HepG2 (cell line): ENCODE measurements around the gene UBE2J1. TPM values are rescaled to one million over a fixed set of nuclear protein-coding genes. Genes with fewer than 3 reads are reported as not detected.
A peak's percentile ranks its signal among the peaks of the same experiment; 100 is the strongest.

Source experiments
- ATM ChIP-seq: fragments of 450-650 bp; IDR thresholded peaks from 2 replicates; pipeline ENCODE4 v1.7.1; 2017; ENCODE audit warnings: mild to moderate bottlenecking, borderline replicate concordance
- DZIP1 ChIP-seq: sonication (generic); formaldehyde crosslinking; IDR thresholded peaks from 2 replicates; pipeline ENCODE4 v1.5.0; 2020; ENCODE audit warnings: mild to moderate bottlenecking, missing genetic modification reagents
- ELF3 ChIP-seq: IDR thresholded peaks from 2 replicates; pipeline ENCODE4 v1.6.1; 2016; ENCODE audit warnings: missing genetic modification reagents, missing compliant biosample characterization
- GATAD1 ChIP-seq: IDR thresholded peaks from 2 replicates; pipeline ENCODE4 v1.6.1; 2016; ENCODE audit warnings: missing genetic modification reagents, missing compliant biosample characterization
- HMG20A ChIP-seq: IDR thresholded peaks from 2 replicates; pipeline ENCODE4 v1.6.1; 2016; ENCODE audit warnings: borderline replicate concordance
- HMG20B ChIP-seq: conservative IDR thresholded peaks from 2 replicates; pipeline ENCODE4 v1.6.1; 2016; ENCODE audit warnings: missing genetic modification reagents, missing compliant biosample characterization
- HNRNPL ChIP-seq: fragments of 200-400 bp; formaldehyde crosslinking; IDR thresholded peaks from 2 replicates; pipeline ENCODE4 v1.6.1; 2017; ENCODE audit warnings: mild to moderate bottlenecking, low read depth, low read length
- KAT8 ChIP-seq: IDR thresholded peaks from 2 replicates; pipeline ENCODE4 v1.6.1; 2016; ENCODE audit warnings: missing genetic modification reagents, missing compliant biosample characterization
- NFKB2 ChIP-seq: sonication (generic); formaldehyde crosslinking; IDR thresholded peaks from 2 replicates; pipeline ENCODE4 v1.4.0; 2020; ENCODE audit warnings: missing genetic modification reagents, borderline replicate concordance
- PAX8 ChIP-seq: sonication (generic); formaldehyde crosslinking; IDR thresholded peaks from 2 replicates; pipeline ENCODE4 v1.8.0; 2022; ENCODE audit warnings: mild to moderate bottlenecking, missing genetic modification reagents, borderline replicate concordance
- RAD21 ChIP-seq: fragments of 450-650 bp; formaldehyde crosslinking; IDR thresholded peaks from 2 replicates; pipeline ENCODE4 v1.5.0; 2020; ENCODE audit warnings: mild to moderate bottlenecking
- SIX4 ChIP-seq: sonication (generic); formaldehyde crosslinking; IDR thresholded peaks from 2 replicates; pipeline ENCODE4 v1.4.0; 2020; ENCODE audit warnings: missing genetic modification reagents
- SMAD9 ChIP-seq: sonication (generic); formaldehyde crosslinking; IDR thresholded peaks from 2 replicates; pipeline ENCODE4 v1.5.1; 2020; ENCODE audit warnings: mild to moderate bottlenecking, missing genetic modification reagents
- U2AF1 ChIP-seq: fragments of 200-400 bp; formaldehyde crosslinking; optimal IDR thresholded peaks from 2 replicates; pipeline ENCODE3; 2017; ENCODE audit warnings: mild to moderate bottlenecking, low read depth, low read length
- ZMYM4 ChIP-seq: sonication (generic); formaldehyde crosslinking; IDR thresholded peaks from 2 replicates; pipeline ENCODE4 v1.8.1; 2023; ENCODE audit warnings: mild to moderate bottlenecking, missing genetic modification reagents
- ZNF567 ChIP-seq: sonication (generic); formaldehyde crosslinking; IDR thresholded peaks from 2 replicates; pipeline ENCODE4 v1.8.1; 2023; ENCODE audit warnings: mild to moderate bottlenecking, missing genetic modification reagents, borderline replicate concordance
- ZNF616 ChIP-seq: sonication (generic); formaldehyde crosslinking; IDR thresholded peaks from 2 replicates; pipeline ENCODE4 v1.5.0; 2020; ENCODE audit warnings: low read depth, mild to moderate bottlenecking, missing genetic modification reagents
- ZNF691 ChIP-seq: sonication (generic); formaldehyde crosslinking; IDR thresholded peaks from 2 replicates; pipeline ENCODE4 v1.4.0; 2020; ENCODE audit warnings: missing genetic modification reagents, low read depth, mild to moderate bottlenecking, borderline replicate concordance
- polyA plus RNA-seq, 8 experiments: library from polyadenylated mRNA; depleted of rRNA in 3 of 8; stranded (reverse) in 7 of 8; unstranded in 1 of 8; fragments of >200 nt; fragmentation: Illumina TruSeq in 4 of 8; extraction: Trizol in 4 of 8; gene quantifications; 2 replicates each; pipeline versions ENCODE4 v1.2.1 to v1.2.3, GENCODE V29; 2011 to 2016; ENCODE audit warnings: low read depth in 4 of 8, missing spikeins in 1 of 8, mixed read lengths in 1 of 8; ENCODE audit not compliant: insufficient read depth in 1 of 8
- total RNA-seq, 5 experiments: library from RNA; depleted of rRNA; stranded (reverse); fragments of >200 nt; fragmentation: Illumina TruSeq; extraction: Trizol; gene quantifications; 2 replicates each; pipeline ENCODE4 v1.2.3, GENCODE V29; 2016; ENCODE audit warnings: low read depth in 1 of 5
- TF ChIP-seq, protein P1 (sequence below): sonication (generic); formaldehyde crosslinking; IDR thresholded peaks from 2 replicates; pipeline ENCODE4 v1.4.0; 2020; ENCODE audit warnings: low read depth, missing genetic modification reagents
- TF ChIP-seq, protein P2 (sequence below): sonication (generic); formaldehyde crosslinking; IDR thresholded peaks from 2 replicates; pipeline ENCODE4 v1.4.0; 2020; ENCODE audit warnings: missing genetic modification reagents, mild to moderate bottlenecking, borderline replicate concordance

The UBE2J1 gene
- total and polyA plus RNA-seq, 2 of the 13 experiments (the other 11 are each of a cell fraction or from before 2014, with no cell fraction given), result 19.3 to 24.6 TPM

DNA sequence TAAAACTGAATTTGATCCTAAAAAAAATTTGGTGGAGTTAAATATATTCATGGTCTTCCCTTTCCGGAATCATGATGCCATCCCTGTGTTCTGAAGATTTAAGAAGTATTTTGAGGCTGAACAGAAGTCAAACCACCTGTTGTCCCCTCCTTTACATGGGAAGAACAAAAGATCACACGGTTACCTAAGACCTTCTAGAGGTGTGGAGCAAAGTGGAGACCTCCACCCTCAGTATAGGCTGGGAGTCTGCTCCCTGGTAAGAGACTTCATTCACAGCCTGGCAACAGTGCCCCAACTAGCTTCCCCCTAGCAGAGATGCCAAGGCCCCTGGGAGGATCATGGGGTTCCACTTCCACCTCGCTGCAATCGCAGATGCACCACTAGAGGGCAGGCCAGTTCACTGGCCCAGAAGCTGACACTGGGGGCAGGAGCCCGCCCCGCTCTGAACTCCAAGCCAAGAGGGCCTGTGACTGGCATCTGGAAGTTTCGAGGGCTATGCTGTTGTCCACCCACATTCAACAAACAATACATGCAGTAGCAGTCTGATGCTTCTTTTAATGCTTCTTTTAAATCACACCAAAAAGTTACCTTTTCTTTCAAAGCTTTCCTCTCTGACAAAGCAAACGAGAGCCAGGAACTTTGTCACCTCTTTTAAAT is 19.5 kb upstream of the UBE2J1 start (continued):
- TF ChIP-seq DZIP1 (CRISPR knock-in tag) (no peak), NFKB2 (peak; percentile 55; the same call in 1 of the 2 replicates), U2AF1 (no peak), ELF3 (CRISPR knock-in tag) (0 out of 2 replicates have a peak, but pooled peaks have one; percentile 16), GATAD1 (CRISPR knock-in tag) (no peak), RAD21 (CRISPR knock-in tag) (0 out of 2 replicates have a peak, but pooled peaks have one; percentile 27), SMAD9 (CRISPR knock-in tag) (no peak), PAX8 (CRISPR knock-in tag) (no peak), ZMYM4 (CRISPR knock-in tag) (peak; percentile 40), SIX4 (CRISPR knock-in tag) (no peak), KAT8 (CRISPR knock-in tag) (0 out of 2 replicates have a peak, but pooled peaks have one; percentile 37), HNRNPL (0 out of 2 replicates have a peak, but pooled peaks have one; percentile 30), ATM (no peak), ZNF567 (CRISPR knock-in tag) (no peak), HMG20A (CRISPR knock-in tag) (0 out of 2 replicates have a peak, but pooled peaks have one; percentile 11), ZNF616 (CRISPR knock-in tag) (no peak), HMG20B (CRISPR knock-in tag) (no peak), ZNF691 (CRISPR knock-in tag) (no peak)
- TF ChIP-seq, protein P1, sequence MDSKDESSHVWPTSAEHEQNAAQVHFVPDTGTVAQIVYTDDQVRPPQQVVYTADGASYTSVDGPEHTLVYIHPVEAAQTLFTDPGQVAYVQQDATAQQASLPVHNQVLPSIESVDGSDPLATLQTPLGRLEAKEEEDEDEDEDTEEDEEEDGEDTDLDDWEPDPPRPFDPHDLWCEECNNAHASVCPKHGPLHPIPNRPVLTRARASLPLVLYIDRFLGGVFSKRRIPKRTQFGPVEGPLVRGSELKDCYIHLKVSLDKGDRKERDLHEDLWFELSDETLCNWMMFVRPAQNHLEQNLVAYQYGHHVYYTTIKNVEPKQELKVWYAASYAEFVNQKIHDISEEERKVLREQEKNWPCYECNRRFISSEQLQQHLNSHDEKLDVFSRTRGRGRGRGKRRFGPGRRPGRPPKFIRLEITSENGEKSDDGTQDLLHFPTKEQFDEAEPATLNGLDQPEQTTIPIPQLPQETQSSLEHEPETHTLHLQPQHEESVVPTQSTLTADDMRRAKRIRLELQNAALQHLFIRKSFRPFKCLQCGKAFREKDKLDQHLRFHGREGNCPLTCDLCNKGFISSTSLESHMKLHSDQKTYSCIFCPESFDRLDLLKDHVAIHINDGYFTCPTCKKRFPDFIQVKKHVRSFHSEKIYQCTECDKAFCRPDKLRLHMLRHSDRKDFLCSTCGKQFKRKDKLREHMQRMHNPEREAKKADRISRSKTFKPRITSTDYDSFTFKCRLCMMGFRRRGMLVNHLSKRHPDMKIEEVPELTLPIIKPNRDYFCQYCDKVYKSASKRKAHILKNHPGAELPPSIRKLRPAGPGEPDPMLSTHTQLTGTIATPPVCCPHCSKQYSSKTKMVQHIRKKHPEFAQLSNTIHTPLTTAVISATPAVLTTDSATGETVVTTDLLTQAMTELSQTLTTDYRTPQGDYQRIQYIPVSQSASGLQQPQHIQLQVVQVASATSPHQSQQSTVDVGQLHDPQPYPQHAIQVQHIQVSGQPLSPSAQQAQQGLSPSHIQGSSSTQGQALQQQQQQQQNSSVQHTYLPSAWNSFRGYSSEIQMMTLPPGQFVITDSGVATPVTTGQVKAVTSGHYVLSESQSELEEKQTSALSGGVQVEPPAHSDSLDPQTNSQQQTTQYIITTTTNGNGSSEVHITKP (CRISPR knock-in tag), result no peak
- TF ChIP-seq, protein P2, sequence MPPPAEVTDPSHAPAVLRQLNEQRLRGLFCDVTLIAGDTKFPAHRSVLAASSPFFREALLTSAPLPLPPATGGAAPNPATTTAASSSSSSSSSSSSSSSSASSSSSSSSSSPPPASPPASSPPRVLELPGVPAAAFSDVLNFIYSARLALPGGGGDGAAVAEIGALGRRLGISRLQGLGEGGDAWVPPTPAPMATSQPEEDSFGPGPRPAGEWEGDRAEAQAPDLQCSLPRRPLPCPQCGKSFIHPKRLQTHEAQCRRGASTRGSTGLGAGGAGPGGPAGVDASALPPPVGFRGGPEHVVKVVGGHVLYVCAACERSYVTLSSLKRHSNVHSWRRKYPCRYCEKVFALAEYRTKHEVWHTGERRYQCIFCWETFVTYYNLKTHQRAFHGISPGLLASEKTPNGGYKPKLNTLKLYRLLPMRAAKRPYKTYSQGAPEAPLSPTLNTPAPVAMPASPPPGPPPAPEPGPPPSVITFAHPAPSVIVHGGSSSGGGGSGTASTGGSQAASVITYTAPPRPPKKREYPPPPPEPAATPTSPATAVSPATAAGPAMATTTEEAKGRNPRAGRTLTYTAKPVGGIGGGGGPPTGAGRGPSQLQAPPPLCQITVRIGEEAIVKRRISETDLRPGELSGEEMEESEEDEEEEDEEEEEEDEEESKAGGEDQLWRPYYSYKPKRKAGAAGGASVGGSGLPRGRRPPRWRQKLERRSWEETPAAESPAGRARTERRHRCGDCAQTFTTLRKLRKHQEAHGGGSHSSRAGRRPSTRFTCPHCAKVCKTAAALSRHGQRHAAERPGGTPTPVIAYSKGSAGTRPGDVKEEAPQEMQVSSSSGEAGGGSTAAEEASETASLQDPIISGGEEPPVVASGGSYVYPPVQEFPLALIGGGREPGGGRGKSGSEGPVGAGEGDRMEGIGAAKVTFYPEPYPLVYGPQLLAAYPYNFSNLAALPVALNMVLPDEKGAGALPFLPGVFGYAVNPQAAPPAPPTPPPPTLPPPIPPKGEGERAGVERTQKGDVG (CRISPR knock-in tag), result no peak
